ENCODE results near the gene MAGEA11.
"Not testable (repeated sequence)": the region's sequence is repeated elsewhere in the genome, so short reads cannot be mapped to it uniquely, and the experiment has no call there.

Gene MAGEA11

DNA sequence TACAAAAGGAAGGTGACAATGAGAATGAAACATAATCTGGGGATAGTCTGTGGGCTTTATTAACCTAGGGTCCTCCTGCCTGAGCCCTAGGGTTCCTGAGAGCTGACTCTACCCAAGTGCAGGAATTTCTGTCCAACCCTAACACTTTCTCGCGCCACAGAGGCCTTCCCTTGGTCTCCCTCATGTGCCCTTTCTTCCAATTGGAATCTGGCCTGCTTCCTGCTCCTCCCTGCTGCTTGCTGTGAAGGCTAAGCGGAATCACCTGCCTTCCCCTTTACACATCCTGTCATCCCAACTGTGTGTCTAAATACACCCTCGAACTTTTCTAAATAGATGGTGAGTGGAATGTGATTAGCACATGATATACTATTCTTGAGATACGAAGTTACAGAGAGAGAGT lies 5.9 kb downstream of the MAGEA11 start:
- DNase-seq (ENCODE audit: low read depth in 2 of 2) = no peak

GRCh38 chrX:149718757-149719156 lies 6.9 kb downstream of the MAGEA11 start:
- DNase-seq (ENCODE audit: low read depth in 2 of 2) = no peak

- DNase-seq (ENCODE audit: low read depth in 2 of 2) = no peak
Measured at GRCh38 chrX:149720021-149720689, 8.3 kb downstream of the MAGEA11 start.

DNA sequence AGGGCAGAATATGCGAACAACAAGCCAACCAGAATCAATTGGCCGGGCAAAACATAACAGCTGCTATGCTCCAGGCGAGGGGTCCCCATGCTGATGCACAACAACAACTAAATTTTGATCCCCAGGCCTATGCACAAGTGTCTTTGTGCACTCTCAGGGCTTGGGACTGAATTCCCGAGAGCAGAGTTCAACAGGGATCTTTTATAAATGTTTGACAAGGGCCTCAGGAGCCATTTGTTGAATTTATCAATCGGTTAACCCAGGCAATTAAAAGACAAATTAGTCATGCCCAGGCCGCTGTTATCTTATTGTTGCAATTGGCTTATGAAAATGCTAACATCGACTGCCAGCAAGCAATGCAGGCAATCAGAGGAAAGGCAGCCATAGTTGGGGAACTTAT lies 9.4 kb downstream of the MAGEA11 start:
- DNase-seq (ENCODE audit: low read depth in 2 of 2) = not testable (repeated sequence)

DNA sequence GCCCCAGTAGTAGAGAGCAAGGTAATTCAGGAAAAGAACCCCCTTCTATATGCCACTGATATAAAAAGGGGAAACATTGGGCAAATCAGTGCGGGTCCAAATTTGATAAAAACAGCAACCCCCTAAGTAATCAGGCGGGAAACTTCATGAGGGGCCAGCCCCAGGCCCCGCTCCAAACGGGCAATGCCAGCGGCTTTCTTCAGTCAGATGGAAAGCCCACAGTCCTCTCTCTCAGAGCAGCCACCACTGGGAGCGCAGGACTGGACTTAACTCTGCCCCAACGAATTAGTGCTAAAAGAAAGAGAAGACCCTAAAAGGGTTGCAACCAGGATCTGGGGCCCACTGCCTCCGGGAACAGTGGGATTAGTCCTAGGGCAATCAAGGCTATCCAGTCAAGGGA lies 9.9 kb downstream of the MAGEA11 start:
- no peak for DNase-seq (ENCODE audit: low read depth in 2 of 2)

DNA sequence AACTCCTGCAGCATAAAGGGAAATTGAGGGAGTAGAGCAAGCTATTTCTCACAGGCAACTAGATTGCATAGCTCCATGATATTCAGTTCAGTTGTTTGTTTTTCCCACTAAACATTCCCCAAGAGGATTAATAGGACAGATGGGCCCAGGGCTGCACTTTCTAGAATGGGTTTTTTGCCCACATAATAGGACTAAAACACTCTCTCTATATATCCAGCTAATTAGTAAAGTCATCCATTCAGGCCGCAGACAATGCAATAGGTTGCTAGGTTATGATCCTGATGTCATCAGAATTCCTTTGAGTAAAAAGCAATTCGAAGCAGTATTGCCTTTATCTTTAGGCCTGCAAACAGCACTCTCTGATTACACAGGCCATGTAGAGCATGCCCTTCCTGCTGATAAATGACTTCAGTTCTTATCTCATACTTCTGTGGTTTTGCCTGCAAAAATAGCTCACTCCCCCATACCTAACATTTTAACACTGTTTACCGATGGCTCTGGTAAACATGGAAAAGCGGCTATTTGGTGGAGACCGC lies 11.8 kb downstream of the MAGEA11 start:
- DNase-seq (ENCODE audit: low read depth in 2 of 2) = not testable (repeated sequence)

- DNase-seq (ENCODE audit: low read depth in 2 of 2) = not testable (repeated sequence)
Measured at GRCh38 chrX:149727308-149727707, 15.4 kb downstream of the MAGEA11 start.

GRCh38 chrX:149742269-149742668 lies 30.4 kb downstream of the MAGEA11 start:
- not testable (repeated sequence) for DNase-seq (ENCODE audit: low read depth in 2 of 2)

- not testable (repeated sequence) for DNase-seq (ENCODE audit: low read depth in 2 of 2)
Measured at GRCh38 chrX:149746390-149747007, 34.6 kb downstream of the MAGEA11 start.

GRCh38 chrX:149757206-149758067 lies 45.6 kb downstream of the MAGEA11 start:
- no peak for DNase-seq (ENCODE audit: low read depth in 2 of 2)

- no peak for DNase-seq (ENCODE audit: low read depth in 2 of 2)
Measured at GRCh38 chrX:149758068-149758714, 46.3 kb downstream of the MAGEA11 start.

- not testable (repeated sequence) for DNase-seq (ENCODE audit: low read depth in 2 of 2)
Measured at GRCh38 chrX:149758715-149759078, 46.8 kb downstream of the MAGEA11 start.

GRCh38 chrX:149759824-149760223 lies 48.0 kb downstream of the MAGEA11 start:
- no peak for DNase-seq (ENCODE audit: low read depth in 2 of 2)

- DNase-seq (ENCODE audit: low read depth in 2 of 2) = no peak
Measured at GRCh38 chrX:149760965-149761364, 49.1 kb downstream of the MAGEA11 start.

GRCh38 chrX:149761858-149762674 lies 50.2 kb downstream of the MAGEA11 start:
- DNase-seq (ENCODE audit: low read depth in 2 of 2) = not testable (repeated sequence)

GRCh38 chrX:149762696-149763614 lies 51.1 kb downstream of the MAGEA11 start:
- no peak for DNase-seq (ENCODE audit: low read depth in 2 of 2)
